ENCODE data around the gene EGFL8.
"Not testable (repeated sequence)": the region's sequence is repeated elsewhere in the genome, so short reads cannot be mapped to it uniquely, and the experiment has no call there.

Gene EGFL8

GRCh38 chr6:32164295-32164694, at the start of gene EGFL8:
EGFL8 (plus strand) TSS chr6:32164595; CDS start chr6:32166166, 1,571 bp downstream.
- DNase-seq, result no peak

- DNase-seq, result no peak
Observed at GRCh38 chr6:32114796-32115195, 49.6 kb upstream of the EGFL8 start.

- DNase-seq, result no peak
Observed at GRCh38 chr6:32115623-32116022, 48.8 kb upstream of the EGFL8 start.

GRCh38 chr6:32116674-32117073, 47.7 kb upstream of the EGFL8 start:
- DNase-seq, result no peak

- DNase-seq, result no peak
Observed at GRCh38 chr6:32117461-32117860, 46.9 kb upstream of the EGFL8 start.

- no peak for DNase-seq
Observed at GRCh38 chr6:32118782-32119628, 45.4 kb upstream of the EGFL8 start.

GRCh38 chr6:32120573-32121059, 43.8 kb upstream of the EGFL8 start:
- DNase-seq, result no peak

- no peak for DNase-seq
Observed at GRCh38 chr6:32123681-32124080, 40.7 kb upstream of the EGFL8 start.

- DNase-seq, result no peak
Observed at GRCh38 chr6:32126880-32127279, 37.5 kb upstream of the EGFL8 start.

- DNase-seq, result no peak
Observed at GRCh38 chr6:32127409-32127716, 37.0 kb upstream of the EGFL8 start.

GRCh38 chr6:32127717-32128592, 36.4 kb upstream of the EGFL8 start, which contains the start of gene ATF6B:
ATF6B (minus strand) TSS chr6:32128246; CDS start chr6:32128207, 39 bp downstream.
- DNase-seq, result no peak

GRCh38 chr6:32128751-32129296, 35.6 kb upstream of the EGFL8 start:
- no peak for DNase-seq

- no peak for DNase-seq
Observed at GRCh38 chr6:32129297-32130088, 34.9 kb upstream of the EGFL8 start.

- DNase-seq, result no peak
Observed at GRCh38 chr6:32131439-32131948, 32.9 kb upstream of the EGFL8 start.

- DNase-seq, result no peak
Observed at GRCh38 chr6:32132110-32132509, 32.3 kb upstream of the EGFL8 start.

- no peak for DNase-seq
Observed at GRCh38 chr6:32133786-32134185, 30.6 kb upstream of the EGFL8 start.

- no peak for DNase-seq
Observed at GRCh38 chr6:32137454-32137853, 26.9 kb upstream of the EGFL8 start.

GRCh38 chr6:32139590-32139989, 24.8 kb upstream of the EGFL8 start:
- no peak for DNase-seq

GRCh38 chr6:32140420-32141046, 23.9 kb upstream of the EGFL8 start:
- DNase-seq, result no peak

GRCh38 chr6:32144238-32144637, 20.2 kb upstream of the EGFL8 start:
- not testable (repeated sequence) for DNase-seq

GRCh38 chr6:32146287-32146686, 18.1 kb upstream of the EGFL8 start:
- DNase-seq, result no peak

GRCh38 chr6:32146687-32147086, 17.7 kb upstream of the EGFL8 start:
- no peak for DNase-seq
